22Rv1 (cell line): Measurements from ENCODE around the gene MIPEP.

Experiments
- H3K27ac ChIP-seq: fragments of 450-650 bp; 2 replicates; pipeline ENCODE4 v1.5.1; 2017
- ZFX ChIP-seq: fragments of 450-650 bp; IDR thresholded peaks from 2 replicates; pipeline ENCODE4 v1.6.1; 2017; ENCODE audit warnings: antibody characterized with exemption, borderline replicate concordance
- TF ChIP-seq, protein P1 (sequence below): fragments of 450-650 bp; IDR thresholded peaks from 2 replicates; pipeline ENCODE4 v1.5.1; 2017; ENCODE audit warnings: mild to moderate bottlenecking

Gene MIPEP

GRCh38 chr13:23849670-23850069 lies 39.5 kb downstream of the MIPEP start:
- H3K27ac ChIP-seq, result no peak overlapping the region
- TF ChIP-seq, protein P1, sequence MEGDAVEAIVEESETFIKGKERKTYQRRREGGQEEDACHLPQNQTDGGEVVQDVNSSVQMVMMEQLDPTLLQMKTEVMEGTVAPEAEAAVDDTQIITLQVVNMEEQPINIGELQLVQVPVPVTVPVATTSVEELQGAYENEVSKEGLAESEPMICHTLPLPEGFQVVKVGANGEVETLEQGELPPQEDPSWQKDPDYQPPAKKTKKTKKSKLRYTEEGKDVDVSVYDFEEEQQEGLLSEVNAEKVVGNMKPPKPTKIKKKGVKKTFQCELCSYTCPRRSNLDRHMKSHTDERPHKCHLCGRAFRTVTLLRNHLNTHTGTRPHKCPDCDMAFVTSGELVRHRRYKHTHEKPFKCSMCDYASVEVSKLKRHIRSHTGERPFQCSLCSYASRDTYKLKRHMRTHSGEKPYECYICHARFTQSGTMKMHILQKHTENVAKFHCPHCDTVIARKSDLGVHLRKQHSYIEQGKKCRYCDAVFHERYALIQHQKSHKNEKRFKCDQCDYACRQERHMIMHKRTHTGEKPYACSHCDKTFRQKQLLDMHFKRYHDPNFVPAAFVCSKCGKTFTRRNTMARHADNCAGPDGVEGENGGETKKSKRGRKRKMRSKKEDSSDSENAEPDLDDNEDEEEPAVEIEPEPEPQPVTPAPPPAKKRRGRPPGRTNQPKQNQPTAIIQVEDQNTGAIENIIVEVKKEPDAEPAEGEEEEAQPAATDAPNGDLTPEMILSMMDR, result no peak
- TF ChIP-seq ZFX, result no peak

DNA sequence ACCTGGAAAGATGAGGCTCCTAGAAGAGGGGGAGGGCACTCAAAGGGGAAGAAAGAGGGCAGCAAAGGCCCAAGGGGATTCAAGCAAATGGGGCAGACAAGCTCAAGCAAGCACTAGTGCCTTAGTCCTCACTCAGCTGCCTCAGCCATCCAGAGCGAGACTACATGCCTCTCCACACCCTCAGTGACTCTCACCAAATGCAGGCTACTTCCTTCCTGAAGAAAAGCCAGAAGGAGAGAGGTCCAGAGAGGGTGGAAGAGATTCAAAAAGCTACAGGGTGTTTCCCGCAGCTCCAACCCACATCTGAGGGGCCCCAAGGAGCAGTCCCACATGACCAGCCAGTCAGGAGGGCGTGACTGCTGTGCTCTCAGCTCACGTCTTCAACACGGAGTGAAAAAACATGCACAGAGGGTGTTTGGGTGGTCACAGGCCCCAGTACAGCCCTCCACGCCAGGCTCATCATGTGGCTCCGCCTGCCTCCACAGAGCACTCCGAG lies 40.5 kb downstream of the MIPEP start:
- TF ChIP-seq, protein P1, result no peak
- no peak for TF ChIP-seq ZFX

DNA sequence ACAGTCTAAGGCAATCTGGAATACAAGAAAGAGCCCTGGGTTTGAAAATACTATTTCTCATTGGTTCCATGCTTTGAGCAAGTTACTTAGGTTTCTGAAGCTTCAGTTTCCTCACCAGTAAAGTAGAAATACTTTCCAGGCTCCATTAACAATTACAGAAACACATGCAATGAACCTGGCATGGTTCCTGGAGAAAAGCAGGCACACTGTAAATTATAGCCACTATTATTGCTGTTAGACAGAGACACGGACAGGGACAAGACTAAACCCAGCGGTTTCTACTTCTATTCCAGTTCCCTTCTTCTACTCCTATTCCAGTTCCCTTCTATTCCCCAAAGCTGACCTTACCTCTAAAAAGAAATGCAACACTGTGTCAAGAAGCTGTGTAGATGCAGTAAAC lies 41.2 kb downstream of the MIPEP start:
- no peak overlapping the region for H3K27ac ChIP-seq
- TF ChIP-seq, protein P1, result no peak
- TF ChIP-seq ZFX, result no peak

More for the DNA sequence above, 40.5 kb downstream of the MIPEP start:
- no peak overlapping the region for H3K27ac ChIP-seq

DNA sequence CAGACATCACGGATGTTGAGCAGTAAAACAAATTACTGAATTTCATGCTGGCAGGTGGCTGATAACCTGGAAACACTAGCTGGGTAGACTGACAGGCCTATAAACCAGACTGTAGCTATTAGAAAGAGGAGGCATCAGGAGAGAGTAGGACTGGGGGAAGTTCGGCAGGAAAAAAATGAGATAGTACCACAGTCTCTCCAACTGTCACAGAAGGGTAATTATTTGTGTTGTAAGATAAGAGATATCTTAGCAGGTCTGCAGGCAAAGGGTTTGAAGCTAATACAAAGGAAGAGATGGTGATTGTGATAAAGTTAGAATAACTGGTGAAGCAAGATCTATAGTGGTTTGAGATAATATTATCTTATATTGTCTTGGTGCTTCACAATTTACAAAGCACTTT lies 41.7 kb downstream of the MIPEP start:
- TF ChIP-seq, protein P1, result no peak
- TF ChIP-seq ZFX, result no peak

DNA sequence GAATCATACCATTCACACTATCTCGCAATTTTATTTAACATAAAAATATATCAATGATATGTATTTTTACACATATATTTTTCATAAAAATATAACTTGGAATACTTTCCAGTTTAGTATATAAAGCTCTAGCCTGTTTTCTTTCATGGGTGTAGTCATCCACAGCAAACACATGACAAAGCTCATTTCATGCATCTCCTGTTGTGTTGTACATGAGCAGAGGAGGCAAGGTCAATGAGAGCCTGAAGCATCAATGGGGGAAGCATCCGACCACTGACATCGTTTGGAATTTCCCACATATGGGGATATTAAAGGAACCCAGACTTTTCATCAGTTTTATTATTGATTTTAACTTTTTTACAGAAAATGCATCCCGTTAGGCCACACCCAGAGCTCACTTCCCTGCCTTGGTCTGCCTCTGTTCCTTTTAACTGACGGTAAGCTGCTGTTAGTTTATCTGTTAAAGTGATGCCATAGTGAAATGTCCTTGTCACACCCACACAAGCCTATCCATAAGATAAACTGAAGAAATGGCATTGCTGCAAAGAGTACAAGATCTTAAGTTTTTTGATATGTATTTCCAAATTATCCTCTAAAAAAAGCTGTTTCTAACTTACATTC lies 44.0 kb downstream of the MIPEP start:
- TF ChIP-seq ZFX, result no peak
- TF ChIP-seq, protein P1, result no peak
- H3K27ac ChIP-seq, result no peak overlapping the region

More for the DNA sequence above, 41.7 kb downstream of the MIPEP start:
- no peak overlapping the region for H3K27ac ChIP-seq

- TF ChIP-seq, protein P1, result no peak
- TF ChIP-seq ZFX, result no peak
- no peak overlapping the region for H3K27ac ChIP-seq
These were observed 45.1 kb downstream of the MIPEP start for GRCh38 chr13:23844132-23844531.

DNA sequence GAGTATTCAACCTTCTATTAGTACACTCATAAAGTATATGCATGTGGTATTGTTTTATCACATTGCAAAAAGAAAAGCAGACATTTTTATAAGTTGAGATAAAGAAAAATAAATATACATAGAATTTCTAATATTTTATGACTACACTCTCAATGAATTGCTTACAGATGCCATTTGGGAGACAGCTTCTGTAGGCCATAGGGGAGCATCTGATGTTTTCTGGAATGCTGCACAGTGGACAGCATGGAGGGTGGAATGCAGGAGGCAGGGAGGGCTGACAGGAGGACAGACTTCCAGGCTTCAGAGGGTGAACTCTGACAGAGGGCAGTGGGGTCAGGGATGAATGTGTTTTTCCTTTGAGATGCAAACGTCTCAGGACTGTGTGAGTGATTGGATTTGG lies 45.8 kb downstream of the MIPEP start:
- H3K27ac ChIP-seq, result no peak overlapping the region
- TF ChIP-seq ZFX, result no peak
- TF ChIP-seq, protein P1, result no peak
